Measurements from ENCODE around the gene QRICH2.

The QRICH2 gene

DNA sequence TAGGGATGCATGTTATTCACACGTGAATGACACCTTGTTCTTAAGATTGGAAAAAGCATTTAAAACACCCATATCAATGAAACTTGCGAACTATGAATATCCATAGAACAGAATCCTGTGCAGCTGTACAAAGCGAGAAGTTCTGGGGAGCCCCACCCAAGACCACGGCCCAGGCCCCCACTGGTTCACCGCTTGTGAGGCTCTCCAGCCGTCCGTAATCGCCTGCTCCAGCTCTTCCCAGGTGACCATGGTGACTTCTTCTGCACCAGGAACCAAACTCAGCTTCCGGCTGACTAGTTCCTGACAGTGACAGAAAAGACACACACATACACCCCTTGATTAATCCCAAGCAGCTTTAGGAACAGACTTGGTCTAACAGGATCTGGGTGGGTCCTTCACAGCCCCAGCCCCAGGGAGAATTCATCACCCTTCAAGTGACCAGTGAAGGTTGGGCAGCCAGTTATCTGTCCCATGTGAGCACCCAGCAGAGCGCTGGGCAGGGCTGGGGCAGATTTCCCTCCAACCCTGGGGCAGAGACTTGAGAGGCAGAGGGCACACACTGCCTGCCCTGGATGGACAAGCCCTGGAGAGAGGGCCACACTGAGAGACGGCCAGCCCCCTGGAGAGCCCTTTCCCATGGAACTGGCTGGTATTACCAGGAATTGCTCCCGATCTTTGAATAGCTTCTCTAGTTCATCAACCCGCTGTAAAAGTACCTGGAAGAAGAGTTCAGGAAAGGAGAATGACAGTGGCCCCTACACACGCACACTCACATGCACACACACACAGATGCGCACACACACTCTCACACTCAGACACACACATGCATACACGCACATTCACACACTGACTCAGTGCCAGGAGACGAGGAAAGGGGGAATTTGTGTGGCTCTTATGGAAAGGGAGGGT lies 3.6 kb downstream of the QRICH2 start:
- Histone ChIP-seq H3K9ac (no peak overlapping the region), H4K20me1 (no peaks in the 10 kb centered on the region), H3K27me3 (no peaks in the 10 kb centered on the region), H3K27ac (no peak overlapping the region), H3K4me1 (peaks cover 5% of the 10 kb centered on the region; the same call in 1 of the 2 replicates), H3K36me3 (peaks cover 24% of the 10 kb centered on the region), H3K9me3 (no peaks in the 10 kb centered on the region), H3K4me3 (no peak overlapping the region), H3K4me2 (no peak overlapping the region)
- no peak for TF ChIP-seq Cebpa-rat (IDR thresholded peaks at IDR 0.05)

DNA sequence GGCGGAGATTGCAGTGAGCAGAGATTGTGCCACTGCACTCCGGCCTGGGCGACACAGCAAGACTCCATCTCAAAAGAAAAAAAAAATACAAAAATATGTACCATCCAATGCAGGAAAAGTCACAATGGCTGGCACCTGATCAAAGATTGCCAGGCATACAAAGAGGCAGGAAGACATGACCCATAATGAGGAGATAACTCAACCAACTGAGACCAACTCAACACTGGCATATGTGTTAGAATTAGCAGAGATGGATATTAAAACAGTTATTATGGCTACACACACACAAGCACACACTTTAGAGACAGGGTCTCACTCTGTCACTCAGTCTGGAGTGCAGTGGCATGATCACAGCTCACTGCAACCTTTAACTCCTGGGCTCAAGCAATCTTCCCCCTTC lies 10.6 kb downstream of the QRICH2 start:
- no peaks in the 10 kb centered on the region for H4K20me1 ChIP-seq
- H3K4me3 ChIP-seq = no peak overlapping the region
- no peak for TF ChIP-seq Cebpa-rat (IDR thresholded peaks at IDR 0.05)
- H3K36me3 ChIP-seq = peaks cover 15% of the 10 kb centered on the region; the same call in 1 of the 2 replicates
- peaks cover 8% of the 10 kb centered on the region; the same call in 1 of the 2 replicates for H3K4me1 ChIP-seq
- no peak overlapping the region for H3K4me2 ChIP-seq
- H3K9me3 ChIP-seq = no peaks in the 10 kb centered on the region
- no peak overlapping the region for H3K9ac ChIP-seq
- no peaks in the 10 kb centered on the region for H3K27me3 ChIP-seq
- no peak overlapping the region for H3K27ac ChIP-seq

DNA sequence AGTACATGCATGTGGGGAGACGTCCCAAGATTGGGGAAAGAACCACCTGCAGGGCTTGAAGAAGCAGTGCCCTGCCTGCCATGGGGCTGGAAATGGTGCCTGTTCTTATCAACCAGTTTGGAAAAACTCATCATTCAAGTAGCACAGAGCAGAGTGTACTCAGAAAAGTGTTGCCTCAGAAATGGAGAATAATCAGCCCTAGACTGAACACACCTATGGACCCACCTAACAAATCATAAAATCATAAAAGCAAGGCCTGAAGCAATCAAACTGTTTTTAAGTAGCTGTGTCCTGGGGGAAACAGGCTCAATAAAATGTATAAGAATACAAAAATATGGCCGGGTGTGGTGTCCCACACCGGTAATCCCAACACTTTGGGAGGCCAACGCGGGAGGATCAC lies 11.2 kb downstream of the QRICH2 start:
- no peak overlapping the region for H3K4me2 ChIP-seq
- peaks cover 8% of the 10 kb centered on the region; the same call in 1 of the 2 replicates for H3K4me1 ChIP-seq
- H3K9ac ChIP-seq = no peak overlapping the region
- peaks cover 20% of the 10 kb centered on the region; the same call in 1 of the 2 replicates for H3K36me3 ChIP-seq
- H3K27me3 ChIP-seq = no peaks in the 10 kb centered on the region
- no peaks in the 10 kb centered on the region for H3K9me3 ChIP-seq
- no peak for TF ChIP-seq Cebpa-rat (IDR thresholded peaks at IDR 0.05)
- no peak overlapping the region for H3K27ac ChIP-seq
- H4K20me1 ChIP-seq = no peaks in the 10 kb centered on the region
- no peak overlapping the region for H3K4me3 ChIP-seq

DNA sequence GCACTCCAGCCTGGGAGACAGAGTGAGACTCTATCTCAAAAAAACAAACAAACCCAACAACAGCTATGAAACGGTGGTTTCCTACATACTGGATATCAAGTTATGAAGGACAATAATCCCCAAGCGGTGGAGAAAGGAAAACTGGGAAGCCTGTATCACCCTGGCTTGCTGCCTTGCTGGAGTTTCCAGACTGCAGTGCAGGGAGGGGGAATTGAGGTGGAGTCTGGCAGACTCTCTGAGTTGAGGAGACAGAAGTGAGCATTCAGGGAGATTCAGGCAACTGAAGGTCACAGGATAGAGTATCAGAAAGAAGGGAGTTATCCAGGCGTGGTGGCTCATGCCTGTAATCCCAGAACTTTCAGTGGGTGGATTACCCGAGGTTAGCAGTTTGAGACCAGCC lies 11.9 kb downstream of the QRICH2 start:
- H3K9ac ChIP-seq = no peak overlapping the region
- H3K9me3 ChIP-seq = no peaks in the 10 kb centered on the region
- TF ChIP-seq Cebpa-rat (IDR thresholded peaks at IDR 0.05) = no peak
- H3K4me1 ChIP-seq = peaks cover 8% of the 10 kb centered on the region; the same call in 1 of the 2 replicates
- H3K27ac ChIP-seq = no peak overlapping the region
- H3K4me3 ChIP-seq = no peak overlapping the region
- no peak overlapping the region for H3K4me2 ChIP-seq
- no peaks in the 10 kb centered on the region for H3K27me3 ChIP-seq
- H3K36me3 ChIP-seq = peaks cover 27% of the 10 kb centered on the region; the same call in 1 of the 2 replicates
- no peaks in the 10 kb centered on the region for H4K20me1 ChIP-seq

DNA sequence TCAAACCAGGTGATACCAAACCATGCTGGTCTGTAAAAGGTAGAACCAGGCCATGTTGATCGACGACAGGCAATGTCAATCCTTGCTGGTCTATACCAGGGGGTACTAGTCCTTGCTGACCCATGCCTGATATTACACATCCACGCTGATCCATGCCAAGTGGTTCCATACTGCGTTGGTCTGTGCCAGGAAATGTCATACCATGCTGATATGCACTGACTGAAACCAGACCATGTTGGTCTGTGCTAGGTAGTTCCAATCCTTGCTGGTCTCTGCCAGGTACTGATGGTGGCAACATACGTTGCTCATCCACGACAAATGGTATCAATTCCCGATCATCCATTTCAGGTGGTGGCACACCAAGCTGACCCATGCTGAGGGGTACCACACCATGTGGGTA lies 15.0 kb downstream of the QRICH2 start:
- H3K36me3 ChIP-seq = peaks cover 32% of the 10 kb centered on the region; the same call in 1 of the 2 replicates
- TF ChIP-seq Cebpa-rat (IDR thresholded peaks at IDR 0.05) = no peak
- H3K9me3 ChIP-seq = no peaks in the 10 kb centered on the region
- H3K9ac ChIP-seq = no peak overlapping the region
- no peak overlapping the region for H3K4me3 ChIP-seq
- no peak overlapping the region for H3K4me2 ChIP-seq
- H3K4me1 ChIP-seq = peaks cover 15% of the 10 kb centered on the region; the same call in 1 of the 2 replicates
- no peaks in the 10 kb centered on the region for H4K20me1 ChIP-seq
- no peaks in the 10 kb centered on the region for H3K27me3 ChIP-seq
- H3K27ac ChIP-seq = no peak overlapping the region

DNA sequence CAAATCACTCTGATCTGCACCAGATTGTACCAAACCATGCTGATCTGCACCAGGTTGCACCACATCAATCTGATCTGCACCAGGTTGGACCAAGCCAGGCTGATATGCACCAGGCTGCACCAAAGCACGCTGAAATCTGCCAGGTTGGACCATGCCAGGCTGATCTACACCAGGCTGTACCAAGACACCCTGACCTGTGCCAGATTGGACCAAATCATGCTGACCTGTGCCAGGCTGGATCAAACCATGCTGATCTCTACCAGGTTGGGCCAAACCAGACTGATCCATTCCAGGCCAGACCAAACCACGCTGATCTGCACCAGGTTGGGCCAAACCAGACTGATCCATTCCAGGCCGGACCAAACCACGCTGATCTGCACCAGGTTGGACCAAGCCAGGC lies 15.5 kb downstream of the QRICH2 start:
- TF ChIP-seq Cebpa-rat (IDR thresholded peaks at IDR 0.05) = no peak
- peaks cover 32% of the 10 kb centered on the region; the same call in 1 of the 2 replicates for H3K36me3 ChIP-seq

DNA sequence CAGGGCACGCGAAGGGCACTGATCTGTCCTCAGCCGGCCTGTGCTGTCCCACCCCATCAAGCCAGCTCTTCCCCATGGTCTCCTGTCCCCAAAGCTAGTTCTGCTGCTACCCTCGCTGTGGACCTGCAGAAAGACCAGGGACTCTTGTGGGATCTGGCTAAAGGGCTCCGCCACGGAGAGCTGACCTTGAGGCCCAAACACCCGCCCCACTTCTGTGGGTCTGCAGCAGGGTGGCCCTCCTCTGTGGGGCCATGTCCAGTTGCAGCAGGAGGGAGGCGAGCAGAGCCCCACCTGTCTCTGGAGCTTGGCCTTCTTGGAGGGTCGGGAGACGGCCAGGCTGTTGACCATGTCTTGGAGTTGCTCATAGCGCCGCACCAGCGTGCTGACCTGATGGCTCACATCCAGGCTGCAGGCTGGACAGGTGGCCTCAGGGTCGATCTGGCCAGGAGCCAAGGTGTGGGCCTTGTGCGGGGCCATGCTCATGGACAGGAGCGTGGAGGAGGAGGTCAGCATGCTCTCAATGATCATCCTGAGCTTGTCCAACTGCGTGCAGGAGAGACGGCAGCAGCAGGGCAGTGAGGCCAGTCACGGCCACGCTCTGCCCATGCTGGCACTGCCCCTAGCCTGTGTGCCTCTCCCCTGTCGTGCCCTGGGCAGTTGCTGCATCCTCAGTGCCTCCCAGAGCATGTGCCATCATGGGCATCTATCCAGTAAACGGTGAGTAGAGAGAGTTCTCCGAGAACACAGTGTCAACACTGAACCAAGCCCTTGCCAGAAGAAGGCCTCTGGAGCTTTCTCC lies 26.3 kb downstream of the QRICH2 start:
- Histone ChIP-seq H3K4me3 (no peak overlapping the region), H3K4me1 (peaks cover 8% of the 10 kb centered on the region), H3K4me2 (no peak overlapping the region), H4K20me1 (no peaks in the 10 kb centered on the region), H3K9ac (no peak overlapping the region), H3K27me3 (no peaks in the 10 kb centered on the region), H3K9me3 (no peaks in the 10 kb centered on the region), H3K36me3 (no peaks in the 10 kb centered on the region; the same call in 1 of the 2 replicates), H3K27ac (no peak overlapping the region)
- no peak for TF ChIP-seq Cebpa-rat (IDR thresholded peaks at IDR 0.05)

More for the DNA sequence above, 15.5 kb downstream of the QRICH2 start:
- H3K9me3 ChIP-seq = no peaks in the 10 kb centered on the region
- no peaks in the 10 kb centered on the region for H4K20me1 ChIP-seq
- H3K4me3 ChIP-seq = no peak overlapping the region
- no peak overlapping the region for H3K9ac ChIP-seq
- no peak overlapping the region for H3K4me2 ChIP-seq
- no peak overlapping the region for H3K27ac ChIP-seq
- no peaks in the 10 kb centered on the region for H3K27me3 ChIP-seq
- H3K4me1 ChIP-seq = peaks cover 15% of the 10 kb centered on the region; the same call in 1 of the 2 replicates

DNA sequence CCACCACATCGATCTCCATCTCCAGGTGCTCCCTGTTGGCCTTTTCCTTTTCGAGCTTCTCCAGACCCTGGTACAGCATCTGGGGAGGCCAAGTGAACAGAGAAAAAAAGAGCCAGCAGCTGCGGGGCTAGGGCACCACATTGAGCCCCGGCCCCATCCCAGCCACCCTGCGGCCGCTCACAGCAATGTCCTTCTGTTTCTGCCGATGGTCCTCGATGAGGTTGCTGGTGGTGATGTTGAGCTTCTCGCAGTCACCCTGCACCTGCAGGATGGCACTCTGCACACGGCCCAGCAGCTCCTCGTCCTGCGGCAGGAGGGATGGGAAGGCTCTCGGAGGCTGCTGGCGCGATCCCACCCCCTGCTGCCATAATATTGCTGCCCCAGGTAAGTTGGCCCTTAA lies 27.4 kb downstream of the QRICH2 start:
- H3K4me1 ChIP-seq = peaks cover 19% of the 10 kb centered on the region
- H3K27ac ChIP-seq = no peak overlapping the region
- no peak for TF ChIP-seq Cebpa-rat (IDR thresholded peaks at IDR 0.05)
- H4K20me1 ChIP-seq = no peaks in the 10 kb centered on the region
- H3K4me2 ChIP-seq = no peak overlapping the region
- H3K9me3 ChIP-seq = no peaks in the 10 kb centered on the region
- no peaks in the 10 kb centered on the region; the same call in 1 of the 2 replicates for H3K36me3 ChIP-seq
- no peaks in the 10 kb centered on the region for H3K27me3 ChIP-seq
- no peak overlapping the region for H3K4me3 ChIP-seq
- no peak overlapping the region for H3K9ac ChIP-seq

DNA sequence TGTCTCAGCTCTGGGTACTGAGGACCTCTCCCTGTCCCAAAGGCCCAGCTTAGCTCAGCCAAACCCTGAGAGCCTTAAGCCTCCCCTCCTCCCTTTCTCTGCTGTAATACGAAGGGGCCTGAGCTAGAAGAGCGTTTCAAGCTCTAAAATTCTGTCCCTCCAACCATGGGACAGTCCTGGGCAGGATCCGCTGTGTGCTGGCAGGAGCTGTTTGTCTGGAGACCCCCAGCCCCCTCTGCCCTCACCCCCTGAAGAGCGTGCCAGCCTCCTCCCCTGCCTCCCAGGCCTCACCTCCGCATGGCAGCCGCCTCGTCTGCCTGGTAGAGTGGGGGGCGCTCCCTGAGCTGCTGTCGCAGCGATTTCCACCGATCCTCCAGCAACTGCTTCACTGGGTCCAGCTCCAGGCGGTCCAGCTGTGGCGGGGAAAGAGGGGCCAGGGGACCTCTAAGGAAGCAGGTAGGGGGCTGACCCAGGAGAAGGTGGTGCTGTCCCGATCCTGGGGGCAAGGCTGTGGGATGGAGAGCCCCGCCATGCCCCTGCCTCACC lies 28.3 kb downstream of the QRICH2 start:
- no peaks in the 10 kb centered on the region for H3K27me3 ChIP-seq
- H3K9me3 ChIP-seq = no peaks in the 10 kb centered on the region
- no peak overlapping the region for H3K27ac ChIP-seq
- H3K36me3 ChIP-seq = no peaks in the 10 kb centered on the region; the same call in 1 of the 2 replicates
- no peaks in the 10 kb centered on the region for H4K20me1 ChIP-seq
- no peak overlapping the region for H3K9ac ChIP-seq
- no peak overlapping the region for H3K4me3 ChIP-seq
- peaks cover 25% of the 10 kb centered on the region for H3K4me1 ChIP-seq
- H3K4me2 ChIP-seq = no peak overlapping the region
- TF ChIP-seq Cebpa-rat (IDR thresholded peaks at IDR 0.05) = no peak

Data from BLaER1 (cell line).